Endothelial cell of umbilical vein (primary cell): ENCODE results near the gene ATP8A2. TPM values are rescaled to one million over a fixed set of nuclear protein-coding genes. Genes with fewer than 3 reads are reported as not detected.

Source experiments
- BruUV-seq: library from RNA; stranded (reverse); fragments of 400-500 nt; replicated peaks from 2 replicates; lab custom pipeline; 2021; lab: Mats Ljungman, UMichigan
- CTCF ChIA-PET: fragments of 300-600, 350-600 bp; sonication (Branson Sonifier 250); formaldehyde crosslinking; loops from one replicate; lab custom pipeline; 2021; ENCODE audit warnings: antibody characterized with exemption, inconsistent platforms; lab: Charles Lee
- POLR2A ChIA-PET: fragments of 300-600, 350-600 bp; sonication (Branson Sonifier 250); formaldehyde crosslinking; loops from one replicate; lab custom pipeline; 2021; ENCODE audit warnings: antibody characterized with exemption, inconsistent platforms; lab: Charles Lee
- DNase-seq: peaks from one replicate; pipeline ENCODE4 v3.0.0-alpha.2; 2011; ENCODE audit warnings: low read depth, low spot score
- FAIRE-seq: peaks from 2 replicates; lab custom pipeline; 2011; peaks lifted over from hg19 to GRCh38; lab: Jason Lieb, UNC
- H2AFZ ChIP-seq: 2 replicates; pipeline ENCODE4 v1.6.0; 2012; ENCODE audit warnings: low read depth, low read length, control low read depth, inconsistent platforms
- H3K27ac ChIP-seq: 2 replicates; pipeline ENCODE4 v1.5.1; 2011; ENCODE audit warnings: low read depth, mild to moderate bottlenecking, control low read depth, low read length, moderate library complexity; ENCODE audit not compliant: insufficient read depth
- H3K27me3 ChIP-seq, 2 experiments: 2 replicates each; pipeline versions ENCODE4 v1.6.0 to v1.6.1; 2011; ENCODE audit warnings: low read length in 2 of 2, mixed read lengths in 1 of 2; ENCODE audit not compliant: control insufficient read depth in 2 of 2, insufficient read depth in 2 of 2
- H3K36me3 ChIP-seq, 2 experiments: 2 replicates in 1 of 2; 3 replicates in 1 of 2; pipeline ENCODE4 v1.5.1; 2011; ENCODE audit warnings: low read length in 2 of 2, mild to moderate bottlenecking in 1 of 2, moderate library complexity in 1 of 2; ENCODE audit not compliant: control insufficient read depth in 2 of 2, insufficient read depth in 2 of 2; ENCODE audit errors: extremely low read depth in 1 of 2
- H3K4me1 ChIP-seq: 3 replicates; pipeline ENCODE4 v1.5.1; 2011; ENCODE audit warnings: mild to moderate bottlenecking, low read length; ENCODE audit not compliant: control insufficient read depth, insufficient read depth; ENCODE audit errors: extremely low read depth
- H3K4me2 ChIP-seq: 2 replicates; pipeline ENCODE4 v1.6.1; 2011; ENCODE audit warnings: low read length, control low read depth, mixed read lengths; ENCODE audit not compliant: insufficient read depth
- H3K4me3 ChIP-seq, 3 experiments: fragments of 200-600 bp in 1 of 3; sonication (generic), shearing (Covaris generic) in 1 of 3; replicated peaks in 1 of 3; 2 replicates each; pipeline ENCODE4 v1.5.1; 2011 to 2016; ENCODE audit warnings: control low read depth in 3 of 3, low read length in 3 of 3, mild to moderate bottlenecking in 2 of 3, inconsistent platforms in 1 of 3, low read depth in 1 of 3, moderate library complexity in 1 of 3; ENCODE audit not compliant: insufficient read depth in 1 of 3
- H3K79me2 ChIP-seq: 2 replicates; pipeline ENCODE4 v1.6.0; 2012; ENCODE audit warnings: low read length, inconsistent platforms; ENCODE audit not compliant: control insufficient read depth, insufficient read depth
- H3K9ac ChIP-seq: replicated peaks from 2 replicates; pipeline ENCODE3; 2011; ENCODE audit warnings: low read length, control low read depth; ENCODE audit not compliant: insufficient read depth; ENCODE audit errors: extremely low read depth
- H3K9me1 ChIP-seq: replicated peaks from 3 replicates; pipeline ENCODE4 v1.6.0; 2011; ENCODE audit warnings: mild to moderate bottlenecking, low read length; ENCODE audit not compliant: control insufficient read depth, insufficient read depth; ENCODE audit errors: extremely low read depth
- H3K9me3 ChIP-seq: replicated peaks from 2 replicates; pipeline ENCODE4 v1.5.1; 2012; ENCODE audit warnings: low read length, inconsistent platforms; ENCODE audit not compliant: control insufficient read depth, insufficient read depth
- H4K20me1 ChIP-seq: replicated peaks from 2 replicates; pipeline ENCODE3; 2011; ENCODE audit warnings: mild to moderate bottlenecking, low read length; ENCODE audit not compliant: control insufficient read depth, insufficient read depth; ENCODE audit errors: extremely low read depth
- CTCF ChIP-seq, 2 donors: IDR thresholded peaks; 1 replicate in 1 of 2; 2 replicates in 1 of 2; pipeline ENCODE4 v1.5.1; 2011; ENCODE audit warnings: low read length in 2 of 2, mild to moderate bottlenecking in 2 of 2, moderate library complexity in 2 of 2, control low read depth in 1 of 2, inconsistent platforms in 1 of 2, low read depth in 1 of 2; ENCODE audit not compliant: insufficient read depth in 1 of 2; ENCODE audit errors: extremely low read depth in 1 of 2
- EZH2 ChIP-seq: IDR thresholded peaks from 2 replicates; pipeline ENCODE4 v1.6.1; 2012; ENCODE audit warnings: borderline replicate concordance, low read depth, mild to moderate bottlenecking, moderate library complexity, low read length, inconsistent platforms; ENCODE audit not compliant: severe bottlenecking
- GATA2 ChIP-seq: IDR thresholded peaks from 2 replicates; pipeline ENCODE4 v1.7.0; 2011; ENCODE audit warnings: low read depth, mild to moderate bottlenecking, moderate library complexity, mixed read lengths, low read length; ENCODE audit not compliant: insufficient read length, insufficient read depth
- JUN ChIP-seq: IDR thresholded peaks from 2 replicates; pipeline ENCODE4 v1.6.1; 2011; ENCODE audit warnings: borderline replicate concordance, low read depth; ENCODE audit not compliant: insufficient read length, insufficient read depth
- MAX ChIP-seq: IDR thresholded peaks from 2 replicates; pipeline ENCODE4 v1.6.1; 2011; ENCODE audit not compliant: insufficient read depth, insufficient read length
- MYC ChIP-seq: IDR thresholded peaks from one replicate; pipeline ENCODE4 v1.6.1; 2011; ENCODE audit warnings: mild to moderate bottlenecking, low read depth, low read length
- POLR2AphosphoS5 ChIP-seq: IDR thresholded peaks from 2 replicates; pipeline ENCODE4 v1.6.1; 2012; ENCODE audit warnings: low read depth, mild to moderate bottlenecking, control low read depth, low read length, moderate library complexity; ENCODE audit not compliant: insufficient read depth
- dilution Hi-C: fragments of 300-500 bp; cut with MboI; formaldehyde crosslinking; loops from one replicate; pipeline ENCODE4 v1.15.0; 2019; ENCODE audit warnings: low sequenced_read_pairs; ENCODE audit not compliant: extremely low pct_ligation_motif_present
- intact Hi-C: fragments of 100-400 bp; cut with micrococcal nuclease; formaldehyde crosslinking; loops from one replicate; pipeline ENCODE4 v1.10.0; 2022
- polyA plus RNA-seq, 4 experiments: library from polyadenylated mRNA; depleted of rRNA in 3 of 4; stranded (reverse) in 3 of 4; unstranded in 1 of 4; fragments of >200 nt; gene quantifications; 2 replicates each; pipeline versions ENCODE4 v1.2.1 to v1.2.3, GENCODE V29; 2011 to 2012; ENCODE audit warnings: missing spikeins in 1 of 4
- total RNA-seq: library from RNA; stranded (reverse); gene quantifications from 2 replicates; pipeline ENCODE4 v1.2.3, GENCODE V29; 2021

Gene ATP8A2
- total and polyA plus RNA-seq, 2 donors (not counting 3 experiments of a cell fraction or from before 2014, with no cell fraction given) = 0.11 to 0.49 TPM

- Histone ChIP-seq H2AFZ (no peak overlapping the region), H3K4me3 (no peak overlapping the region), H3K9me3 (no peaks in the 10 kb centered on the region), H3K36me3 (no peaks in the 10 kb centered on the region), H3K9me1 (peaks cover 4% of the 10 kb centered on the region), H3K27me3 (peaks cover 2 to 6% of the 10 kb centered on the region in 2 experiments), H3K4me1 (no peaks in the 10 kb centered on the region), H4K20me1 (no peaks in the 10 kb centered on the region), H3K4me2 (no peak overlapping the region), H3K27ac (no peak overlapping the region), H3K79me2 (no peaks in the 10 kb centered on the region), H3K9ac (no peak overlapping the region)
- dilution Hi-C loops = no loop called here
- intact Hi-C loops = no loop called here
- ChIA-PET POLR2A (no interaction called here), CTCF (no interaction called here)
- TF ChIP-seq EZH2 (no peak), POLR2AphosphoS5 (no peak), GATA2 (no peak), MAX (no peak), JUN (no peak), CTCF (IDR thresholded peaks at IDR 0.05; ENCODE audit: extremely low read depth in 1 of 2, insufficient read depth in 1 of 2, low read depth in 1 of 2, low read length in 2 of 2) (no peak), MYC (no peak)
- FAIRE-seq = no peak
- DNase-seq = no peak
- no TSS peak for BruUV-seq
Measured at GRCh38 chr13:25843692-25844091, 471.9 kb downstream of the ATP8A2 start.
